NCI-H2227 treated with DMSO at 0.1 percent for 48 hours (cell line): ENCODE measurements around the gene GGT6.

Experiments
- DNase-seq: peaks from one replicate; lab custom pipeline; 2025; lab: John Stamatoyannopoulos, UW

The GGT6 gene

GRCh38 chr17:4576161-4576558 lies 15.8 kb upstream of the GGT6 start:
- DNase-seq, result no peak

- no peak for DNase-seq
Observed at GRCh38 chr17:4574448-4575045, 14.2 kb upstream of the GGT6 start.

- no peak for DNase-seq
Observed at GRCh38 chr17:4573669-4574068, 13.3 kb upstream of the GGT6 start.

DNA sequence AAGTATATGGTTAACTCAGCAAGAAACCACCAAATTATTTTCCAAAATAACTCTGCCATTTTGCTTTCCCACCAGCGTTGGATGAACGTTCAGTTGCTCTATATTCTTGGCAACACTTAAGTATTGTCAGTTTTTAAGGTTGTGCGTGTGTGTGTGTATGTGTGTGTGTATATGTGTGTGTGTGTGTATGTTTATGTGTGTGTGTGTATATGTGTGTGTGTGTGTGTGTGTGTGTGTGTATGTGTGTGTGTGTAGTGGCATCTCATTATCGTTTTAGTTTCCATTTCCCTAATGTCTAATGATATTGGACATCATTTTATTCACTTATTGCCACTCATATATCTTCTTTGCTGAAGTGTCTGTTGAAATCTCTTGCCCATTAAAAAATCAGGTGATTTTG lies 12.7 kb upstream of the GGT6 start:
- no peak for DNase-seq

DNA sequence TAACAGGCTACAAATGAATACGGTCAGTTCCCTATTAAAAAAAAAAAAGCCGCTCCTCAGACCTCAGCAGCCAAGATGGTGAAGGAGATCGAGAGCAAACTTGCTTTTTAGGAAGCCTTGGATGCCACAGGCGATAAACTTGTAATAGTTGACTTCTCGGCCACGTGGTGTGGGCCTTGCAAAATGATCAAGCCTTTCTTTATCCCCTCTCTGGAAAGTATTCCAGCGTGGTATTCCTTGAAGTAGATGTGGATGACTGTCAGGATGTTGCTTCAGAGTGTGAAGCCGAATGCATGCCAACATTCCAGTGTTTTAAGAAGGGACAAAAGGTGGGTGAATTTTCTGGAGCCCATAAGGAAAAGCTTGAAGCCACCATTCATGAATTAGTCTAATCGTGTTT lies 11.8 kb upstream of the GGT6 start:
- DNase-seq, result no peak

DNA sequence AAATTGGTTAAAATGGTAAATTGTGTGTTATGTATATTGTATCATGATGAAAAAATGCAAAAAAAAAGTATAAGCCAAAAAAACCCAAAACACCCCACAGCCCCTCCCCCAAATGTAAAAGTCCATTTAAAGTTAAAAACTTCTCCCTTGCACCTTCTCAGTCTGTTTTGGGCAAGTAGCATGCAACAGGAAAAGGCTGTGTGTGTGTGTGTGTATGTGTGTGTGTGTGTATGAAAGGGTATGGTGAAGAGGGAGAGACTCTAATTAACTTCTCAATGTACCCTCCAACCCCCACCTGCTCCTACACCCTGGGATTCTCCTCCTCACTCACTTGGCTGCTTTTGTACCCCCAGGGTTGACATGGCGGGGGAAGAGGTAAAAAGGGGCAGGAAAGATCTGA lies 9.2 kb upstream of the GGT6 start:
- no peak for DNase-seq

DNA sequence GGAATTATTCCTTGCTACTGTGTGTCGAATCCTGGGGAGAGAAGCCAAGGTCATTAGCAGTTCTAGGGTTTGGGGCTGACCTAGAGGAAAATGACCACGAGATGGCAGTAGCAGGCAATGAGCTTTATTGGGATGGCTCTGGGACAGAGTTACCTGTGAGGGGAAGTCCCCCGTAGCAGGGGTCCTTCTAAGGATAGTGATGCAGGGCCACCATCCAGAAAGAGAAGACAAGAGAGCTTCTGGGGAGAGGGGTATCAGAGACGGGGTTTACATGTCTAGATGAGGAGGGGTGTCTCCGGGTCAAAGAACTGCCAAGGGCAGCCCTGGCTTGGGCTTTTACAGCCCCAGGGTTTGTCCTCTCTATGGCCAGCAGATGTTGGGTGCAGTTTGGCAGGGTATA lies 6.4 kb upstream of the GGT6 start:
- peak; percentile 45 for DNase-seq

- peak; percentile 60 for DNase-seq
Observed at GRCh38 chr17:4565209-4566141, 5.1 kb upstream of the GGT6 start.

GRCh38 chr17:4562015-4562969 lies 1.9 kb upstream of the GGT6 start:
- no peak for DNase-seq

GRCh38 chr17:4560837-4561256 lies 470 bp upstream of the GGT6 start:
- DNase-seq, result no peak

DNA sequence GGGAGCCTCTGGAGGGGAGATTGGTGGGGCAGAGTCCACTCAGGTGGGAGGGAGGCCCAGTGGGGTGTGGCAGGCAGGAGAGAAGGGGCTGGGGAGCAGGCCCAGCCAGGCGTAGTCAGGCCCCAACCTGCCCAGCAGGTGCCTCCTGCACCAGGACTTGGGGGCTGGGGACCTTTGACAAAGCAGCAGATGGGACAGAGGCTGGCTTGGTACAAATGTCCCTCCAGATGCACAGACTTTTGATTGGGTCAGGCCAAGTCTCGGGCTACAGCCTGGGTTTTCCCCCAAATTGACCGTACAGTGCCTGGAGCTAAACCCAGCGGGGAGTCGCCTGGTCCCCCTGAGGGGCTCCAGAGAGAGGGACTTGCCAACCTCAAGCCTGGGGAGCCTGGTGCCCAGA lies 411 bp downstream of the GGT6 start:
- DNase-seq, result no peak

- DNase-seq, result no peak
Observed at GRCh38 chr17:4559139-4559791, 1.1 kb downstream of the GGT6 start.

DNA sequence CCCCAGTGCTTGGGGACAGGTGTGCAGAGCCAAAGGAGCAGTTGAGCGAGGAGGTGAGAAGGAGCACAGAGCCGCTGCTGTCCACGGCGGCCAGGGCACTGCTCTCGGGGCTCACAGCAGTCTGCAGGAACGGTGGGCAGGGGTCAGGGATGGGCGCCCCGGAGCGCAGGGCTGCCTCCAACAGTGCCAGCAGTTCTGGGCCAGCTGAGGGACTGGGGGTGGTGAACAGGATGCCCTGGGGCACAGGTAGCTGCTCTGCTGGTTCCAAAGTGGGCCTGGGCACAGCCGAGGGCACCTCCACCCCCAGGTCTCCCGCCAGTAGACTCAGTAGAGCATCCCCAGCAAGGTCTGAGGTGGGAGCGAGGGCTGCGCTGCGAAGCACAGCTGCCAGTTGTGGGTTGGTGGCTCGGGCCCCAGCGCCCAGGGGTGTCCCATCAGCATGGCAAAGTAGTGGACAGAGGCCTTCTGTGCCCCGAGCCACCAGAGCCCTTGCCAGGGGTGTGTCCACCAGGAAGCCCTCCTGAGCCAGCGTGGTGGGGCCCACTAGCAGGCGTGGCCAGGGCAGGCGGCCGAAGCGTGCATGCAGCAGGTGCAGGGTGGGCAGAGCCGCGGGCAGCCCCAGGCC lies 1.9 kb downstream of the GGT6 start:
- no peak for DNase-seq

GRCh38 chr17:4557626-4558346 lies 2.6 kb downstream of the GGT6 start:
- no peak for DNase-seq

GRCh38 chr17:4556996-4557395 lies 3.4 kb downstream of the GGT6 start:
- DNase-seq, result no peak

GRCh38 chr17:4555873-4556759 lies 4.3 kb downstream of the GGT6 start:
- DNase-seq, result no peak

DNA sequence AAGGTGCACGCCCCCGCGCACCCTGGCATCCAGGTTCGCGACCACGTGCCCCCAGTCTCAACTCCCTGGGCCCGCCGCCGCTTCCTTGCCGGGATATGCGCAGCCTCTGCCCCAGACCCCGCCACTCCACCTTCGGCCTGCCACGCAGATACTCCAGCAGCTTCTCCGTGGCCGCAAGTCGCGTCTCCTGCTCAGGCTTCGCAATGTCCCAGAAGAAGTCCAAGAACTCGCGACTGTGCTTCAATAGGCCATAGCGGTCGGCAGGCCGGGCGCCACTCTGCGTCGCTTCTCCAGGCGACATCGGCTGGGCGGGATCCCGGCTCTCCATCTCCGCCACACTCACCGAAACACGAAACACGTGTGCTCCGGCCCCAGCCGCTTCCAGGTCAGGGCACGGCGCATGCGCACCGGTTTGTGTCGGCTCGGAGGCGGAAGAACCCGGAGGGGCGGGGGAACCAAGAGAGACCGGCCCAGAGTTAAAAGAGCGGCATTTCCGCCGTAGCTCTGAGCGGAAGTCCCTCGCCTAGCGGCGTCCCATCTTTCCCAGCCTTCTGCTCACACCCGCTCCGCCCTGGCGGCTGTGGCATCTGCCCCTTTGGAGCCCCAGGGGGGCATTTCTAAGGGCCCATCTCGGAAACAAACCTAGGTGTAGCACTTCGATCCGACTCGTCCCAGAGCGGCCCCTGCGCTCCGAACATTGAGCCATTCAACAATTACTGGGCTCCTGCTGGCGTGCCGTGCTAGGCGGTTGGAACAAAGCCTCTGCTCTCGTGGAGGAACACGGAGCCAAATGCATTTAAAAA lies 5.2 kb downstream of the GGT6 start, which contains the start of gene MYBBP1A:
TSS of gene MYBBP1A (minus strand) at position 388 of the 803 bp plus-strand sequence. CDS start at position 328, 60 bp downstream.
- DNase-seq, result peak; percentile 84

- no peak for DNase-seq
Observed at GRCh38 chr17:4554441-4554996, 5.9 kb downstream of the GGT6 start.
